H9 (cell line): ENCODE results near the gene SIN3A. TPM values are rescaled to one million over a fixed set of nuclear protein-coding genes. Genes with fewer than 3 reads are reported as not detected.

Experiments used
- DNase-seq: peaks from one replicate; pipeline ENCODE4 v3.0.0-alpha.2; 2017
- H2AFZ ChIP-seq: one replicate; pipeline ENCODE4 v1.6.1; 2013; ENCODE audit warnings: mild to moderate bottlenecking, low read length, control low read depth, moderate library complexity
- H2AK5ac ChIP-seq: 2 replicates; pipeline ENCODE4 v1.6.1; 2013; ENCODE audit warnings: low read length, control low read depth, mixed read lengths; ENCODE audit not compliant: insufficient read length
- H2BK120ac ChIP-seq: one replicate; pipeline ENCODE4 v1.6.1; 2013; ENCODE audit warnings: low read depth, mild to moderate bottlenecking, low read length, control low read depth, inconsistent platforms; ENCODE audit not compliant: poor library complexity, severe bottlenecking
- H2BK12ac ChIP-seq: 2 replicates; pipeline ENCODE4 v1.6.1; 2013; ENCODE audit warnings: low read length, control low read depth, mixed read lengths, low read depth; ENCODE audit not compliant: insufficient read length
- H2BK15ac ChIP-seq: 2 replicates; pipeline ENCODE4 v1.6.1; 2013; ENCODE audit warnings: low read depth, low read length, control low read depth
- H2BK20ac ChIP-seq: one replicate; pipeline ENCODE4 v1.6.1; 2013; ENCODE audit warnings: low read depth, mild to moderate bottlenecking, low read length, control low read depth, inconsistent platforms; ENCODE audit not compliant: poor library complexity, severe bottlenecking
- H2BK5ac ChIP-seq: 2 replicates; pipeline ENCODE4 v1.6.1; 2013; ENCODE audit warnings: low read length, control low read depth, mixed read lengths; ENCODE audit not compliant: insufficient read length
- H3K14ac ChIP-seq: 2 replicates; pipeline ENCODE4 v1.6.1; 2013; ENCODE audit warnings: low read length, control low read depth; ENCODE audit not compliant: insufficient read depth
- H3K18ac ChIP-seq: 2 replicates; pipeline ENCODE4 v1.6.1; 2013; ENCODE audit warnings: low read depth, mild to moderate bottlenecking, mixed read lengths, low read length, control low read depth; ENCODE audit not compliant: insufficient read length
- H3K23ac ChIP-seq: 2 replicates; pipeline ENCODE4 v1.6.1; 2013; ENCODE audit warnings: low read length, control low read depth, mixed read lengths, low read depth; ENCODE audit not compliant: insufficient read length
- H3K23me2 ChIP-seq: 2 replicates; pipeline ENCODE4 v1.6.1; 2013; ENCODE audit warnings: low read depth, mild to moderate bottlenecking, mixed read lengths, low read length, control low read depth; ENCODE audit not compliant: insufficient read length, poor library complexity, severe bottlenecking
- H3K27ac ChIP-seq: 2 replicates; pipeline ENCODE4 v1.5.1; 2013; ENCODE audit warnings: low read length, control low read depth, mixed read lengths, low read depth; ENCODE audit not compliant: insufficient read length
- H3K27me3 ChIP-seq: 2 replicates; pipeline ENCODE4 v1.6.1; 2013; ENCODE audit warnings: low read length, control low read depth, inconsistent platforms; ENCODE audit not compliant: insufficient read depth
- H3K4ac ChIP-seq: 2 replicates; pipeline ENCODE4 v1.6.1; 2013; ENCODE audit warnings: low read depth, mild to moderate bottlenecking, control low read depth, inconsistent platforms, low read length, moderate library complexity
- H3K4me1 ChIP-seq: 2 replicates; pipeline ENCODE4 v1.6.1; 2013; ENCODE audit warnings: low read length, control low read depth, inconsistent platforms; ENCODE audit not compliant: insufficient read depth
- H3K4me2 ChIP-seq: 2 replicates; pipeline ENCODE4 v1.6.1; 2013; ENCODE audit warnings: low read length, control low read depth, mixed read lengths; ENCODE audit not compliant: insufficient read length, insufficient read depth
- H3K56ac ChIP-seq: 2 replicates; pipeline ENCODE4 v1.6.1; 2013; ENCODE audit warnings: low read depth, mild to moderate bottlenecking, mixed read lengths, low read length, control low read depth; ENCODE audit not compliant: insufficient read length
- H3K79me1 ChIP-seq: 2 replicates; pipeline ENCODE4 v1.6.1; 2013; ENCODE audit warnings: low read depth, mild to moderate bottlenecking, moderate library complexity, low read length, control low read depth, inconsistent platforms; ENCODE audit not compliant: insufficient read depth, poor library complexity, severe bottlenecking
- H3K79me2 ChIP-seq: 2 replicates; pipeline ENCODE4 v1.6.1; 2013; ENCODE audit warnings: low read length, control low read depth, inconsistent platforms; ENCODE audit not compliant: insufficient read depth
- H3K9ac ChIP-seq: 2 replicates; pipeline ENCODE4 v1.6.1; 2013; ENCODE audit warnings: low read length, control low read depth, mixed read lengths; ENCODE audit not compliant: insufficient read length; ENCODE audit errors: extremely low read depth
- H3K9me3 ChIP-seq: one replicate; pipeline ENCODE4 v1.6.1; 2013; ENCODE audit warnings: low read depth, low read length, inconsistent platforms; ENCODE audit not compliant: control insufficient read depth
- H3T11ph ChIP-seq: one replicate; pipeline ENCODE4 v1.6.1; 2013; ENCODE audit warnings: mild to moderate bottlenecking, low read length, control low read depth, inconsistent platforms
- H4K20me1 ChIP-seq: one replicate; pipeline ENCODE4 v1.6.1; 2013; ENCODE audit not compliant: control insufficient read depth, insufficient read length, insufficient read depth
- H4K5ac ChIP-seq: 2 replicates; pipeline ENCODE4 v1.6.1; 2013; ENCODE audit warnings: low read depth, mild to moderate bottlenecking, mixed read lengths, low read length, control low read depth; ENCODE audit not compliant: insufficient read length
- H4K8ac ChIP-seq: replicated peaks from 2 replicates; pipeline ENCODE4 v1.6.1; 2013; ENCODE audit warnings: low read length, control low read depth, mixed read lengths, low read depth; ENCODE audit not compliant: insufficient read length
- H4K91ac ChIP-seq: 2 replicates; pipeline ENCODE4 v1.6.1; 2013; ENCODE audit warnings: low read depth, mild to moderate bottlenecking, moderate library complexity, mixed read lengths, low read length, control low read depth; ENCODE audit not compliant: insufficient read length
- H3K27ac Mint-ChIP-seq, 3 experiments: 2 replicates in 2 of 3; 3 replicates in 1 of 3; pipeline ENCODE4 v1.8.0; 2020 to 2021; ENCODE audit warnings: mixed read lengths in 3 of 3, mild to moderate bottlenecking in 1 of 3, moderate library complexity in 1 of 3
- H3K27me3 Mint-ChIP-seq: 2 replicates; pipeline ENCODE4 v1.8.0; 2021; ENCODE audit warnings: low read depth, mild to moderate bottlenecking, moderate library complexity, mixed read lengths
- H3K36me3 Mint-ChIP-seq, 3 experiments: 2 replicates in 2 of 3; 3 replicates in 1 of 3; pipeline ENCODE4 v1.8.0; 2020 to 2021; ENCODE audit warnings: low read depth in 3 of 3, mixed read lengths in 3 of 3; ENCODE audit not compliant: insufficient read depth in 1 of 3
- H3K4me1 Mint-ChIP-seq, 2 experiments: 2 replicates each; pipeline ENCODE4 v1.8.0; 2020; ENCODE audit warnings: mixed read lengths in 2 of 2
- H3K4me3 Mint-ChIP-seq, 2 experiments: 2 replicates in 1 of 2; 3 replicates in 1 of 2; pipeline ENCODE4 v1.8.0; 2020 to 2021; ENCODE audit warnings: mild to moderate bottlenecking in 2 of 2, mixed read lengths in 2 of 2, moderate library complexity in 1 of 2
- H3K9me3 Mint-ChIP-seq, 2 experiments: 2 replicates in 1 of 2; 3 replicates in 1 of 2; pipeline ENCODE4 v1.8.0; 2020; ENCODE audit warnings: mild to moderate bottlenecking in 2 of 2, mixed read lengths in 2 of 2, moderate library complexity in 1 of 2
- CTCF ChIP-seq: fragments of 200-600 bp; sonication (generic); conservative IDR thresholded peaks from 3 replicates; pipeline ENCODE4 v1.8.0; 2021; ENCODE audit warnings: antibody characterized with exemption, mild to moderate bottlenecking
- WGBS: extraction: QIAGEN DNeasy Blood & Tissue Kit; methylation state at CpG from one replicate; pipeline ENCODE4 v1.1.7; 2013; ENCODE audit warnings: missing lambda C conversion rate, low lambda C conversion rate, mixed read lengths; ENCODE audit not compliant: insufficient read length; ENCODE audit errors: extremely low coverage; 5-methylcytosine and 5-hydroxymethylcytosine counted together
- total RNA-seq: library from RNA; stranded (reverse); gene quantifications from 2 replicates; pipeline ENCODE4 v1.2.1, GENCODE V29; 2021

SIN3A gene
- total RNA-seq, 1 experiment from 2014 or later: 102 TPM

- H3K23ac ChIP-seq: no peak overlapping the region
Measured at GRCh38 chr15:75339531-75340240, 111.8 kb downstream of the SIN3A start.

More at GRCh38 chr15:75339531-75340240, 111.8 kb downstream of the SIN3A start:
- Histone ChIP-seq H2BK15ac (no peak overlapping the region), H4K5ac (no peak overlapping the region), H3T11ph (no peak overlapping the region), H3K4me2 (no peak overlapping the region), H3K14ac (no peak overlapping the region), H2BK12ac (no peak overlapping the region), H2AFZ (no peak overlapping the region), H3K27ac (no peak overlapping the region), H4K91ac (no peak overlapping the region), H3K4me1 (no peaks in the 10 kb centered on the region), H4K20me1 (no peaks in the 10 kb centered on the region), H3K79me2 (peaks cover 1% of the 10 kb centered on the region; the same call in 1 of the 2 replicates), H3K23me2 (peaks cover 8% of the 10 kb centered on the region), H4K8ac (no peak overlapping the region), H3K18ac (no peak overlapping the region), H3K27me3 (no peaks in the 10 kb centered on the region), H3K4ac (no peak overlapping the region), H2BK20ac (no peak overlapping the region), H2BK5ac (no peak overlapping the region), H3K79me1 (peaks cover 5% of the 10 kb centered on the region), H2AK5ac (no peak overlapping the region), H3K56ac (no peak overlapping the region), H2BK120ac (no peak overlapping the region), H3K9ac (no peak overlapping the region), H3K9me3 (no peaks in the 10 kb centered on the region)
- DNase-seq: no peak
- no peak for TF ChIP-seq CTCF
- Mint-ChIP-seq H3K27me3 (no peaks in the 10 kb centered on the region), H3K36me3 (peaks cover 6 to 22% (median 18%) of the 10 kb centered on the region in 3 experiments; a peak in 6 of 7 replicates), H3K9me3 (no peaks in the 10 kb centered on the region), H3K4me1 (peaks cover 12 to 14% of the 10 kb centered on the region in 2 experiments), H3K4me3 (no peak overlapping the region), H3K27ac (0 out of 7 replicates have a peak overlapping the region, but pooled peaks of 1 of the 3 experiments have one; percentile 15)
- no CpG with 5 or more reads among the region's 13 CpGs for WGBS
